B cell (primary cell): ENCODE results near the gene OXNAD1.

Source experiments
- CTCF ChIP-seq: fragments of 200-600 bp; IDR thresholded peaks from one replicate; pipeline ENCODE4 v1.8.0; 2022; ENCODE audit warnings: antibody characterized with exemption, mild to moderate bottlenecking
- EZH2 ChIP-seq: IDR thresholded peaks from 2 replicates; pipeline ENCODE4 v1.6.1; 2012; ENCODE audit warnings: borderline replicate concordance, low read depth, mild to moderate bottlenecking, moderate library complexity, low read length; ENCODE audit not compliant: insufficient read depth, poor library complexity, severe bottlenecking

GRCh38 chr3:16329036-16329825 is 64.2 kb downstream of the OXNAD1 start:
- TF ChIP-seq CTCF (no peak), EZH2 (no peak)
